Kidney (tissue), 14 donors: Measurements from ENCODE around the gene TRERF1. TPM values are rescaled to one million over a fixed set of nuclear protein-coding genes. Genes with fewer than 3 reads are reported as not detected.

Source experiments
- DNase-seq, 5 donors: peaks; one replicate each; pipeline ENCODE4 v3.0.0-alpha.2; 2013 to 2020
- FAIRE-seq: peaks from 2 replicates; lab custom pipeline; 2012; peaks lifted over from hg19 to GRCh38; lab: Jason Lieb, UNC
- H3K27ac ChIP-seq, 2 donors: one replicate each; pipeline ENCODE4 v1.7.0; 2013; ENCODE audit warnings: low read depth in 2 of 2, low read length in 2 of 2, inconsistent platforms in 1 of 2
- H3K27me3 ChIP-seq: one replicate; pipeline ENCODE4 v1.7.1; 2013; ENCODE audit warnings: low read length, inconsistent platforms; ENCODE audit not compliant: control insufficient read depth, insufficient read depth
- H3K36me3 ChIP-seq, 3 donors: one replicate each; pipeline versions ENCODE4 v1.7.0 to v1.7.1; 2013; ENCODE audit warnings: low read length in 3 of 3, control low read depth in 1 of 3, inconsistent platforms in 1 of 3; ENCODE audit not compliant: insufficient read depth in 3 of 3, control insufficient read depth in 2 of 3
- H3K4me1 ChIP-seq, 3 donors: one replicate each; pipeline versions ENCODE4 v1.7.0 to v1.7.1; 2013; ENCODE audit warnings: low read length in 3 of 3, inconsistent platforms in 1 of 3, low read depth in 1 of 3; ENCODE audit not compliant: control insufficient read depth in 2 of 3, insufficient read depth in 2 of 3
- H3K4me3 ChIP-seq, 3 donors: one replicate each; pipeline versions ENCODE4 v1.7.0 to v1.8.1; 2013; ENCODE audit warnings: low read length in 3 of 3, control low read depth in 1 of 3, inconsistent platforms in 1 of 3
- H3K9ac ChIP-seq, 3 donors: one replicate each; pipeline versions ENCODE4 v1.7.0 to v1.7.1; 2013; ENCODE audit warnings: low read length in 3 of 3, control low read depth in 1 of 3, inconsistent platforms in 1 of 3
- H3K9me3 ChIP-seq, 3 donors: one replicate each; pipeline versions ENCODE4 v1.7.0 to v1.7.1; 2013; ENCODE audit warnings: low read length in 3 of 3, control low read depth in 1 of 3, inconsistent platforms in 1 of 3; ENCODE audit not compliant: control insufficient read depth in 2 of 3, insufficient read depth in 1 of 3
- CTCF ChIP-seq: IDR thresholded peaks from 3 replicates; pipeline ENCODE4 v1.5.1; 2012; ENCODE audit warnings: mild to moderate bottlenecking, moderate library complexity, borderline replicate concordance; ENCODE audit not compliant: insufficient read depth; ENCODE audit errors: extremely low read depth
- intact Hi-C: fragments of 100-400 bp; cut with DNase I; formaldehyde crosslinking; loops from one replicate; pipeline ENCODE4 v1.11.1; 2022
- polyA plus RNA-seq: library from polyadenylated mRNA; stranded (reverse); fragments of 350-450 nt; fragmentation: Illumina TruSeq; extraction: RNeasy Lipid Tissue Mini Kit (QIAGEN cat#74804); gene quantifications from one replicate; pipeline ENCODE4 v1.2.3, GENCODE V29; 2014; ENCODE audit warnings: low read depth, low replicate concordance; ENCODE audit not compliant: insufficient read depth
- total RNA-seq: library from RNA; stranded (reverse); fragmentation: NEBNext Ultra II Directional; extraction: Animal tissue kit (Norgen Biotek cat#: 25700); gene quantifications from one replicate; pipeline ENCODE4 v1.2.1, GENCODE V29; 2021
- donor health status: control.
- donor health status: control.
- donor health status: control.
- donor health status: control.
- donor health status: control.
- donor health status: DM: yes; HTN: yes; CAD: no.
- donor health status: Normal renal cell carcinoma (clear cell type).

TRERF1 gene
- total and polyA plus RNA-seq, 2 donors from 2014 or later = 1.5 to 8.4 TPM

- H3K27me3 ChIP-seq = no peaks in the 10 kb centered on the region
- H3K9me3 ChIP-seq = no peaks in the 10 kb centered on the region
- H3K27ac ChIP-seq = no peak overlapping the region
- H3K36me3 ChIP-seq = no peaks in the 10 kb centered on the region
- DNase-seq (no peak), FAIRE-seq (no peak)
- no peak overlapping the region for H3K9ac ChIP-seq
- no peak for TF ChIP-seq CTCF
- intact Hi-C loops = no loop called here
- H3K4me3 ChIP-seq = no peak overlapping the region
- peaks cover 0 to 2% (median 0%) of the 10 kb centered on the region in 3 donors for H3K4me1 ChIP-seq
Measured at GRCh38 chr6:42341221-42341620, 110.5 kb downstream of the TRERF1 start.

DNA sequence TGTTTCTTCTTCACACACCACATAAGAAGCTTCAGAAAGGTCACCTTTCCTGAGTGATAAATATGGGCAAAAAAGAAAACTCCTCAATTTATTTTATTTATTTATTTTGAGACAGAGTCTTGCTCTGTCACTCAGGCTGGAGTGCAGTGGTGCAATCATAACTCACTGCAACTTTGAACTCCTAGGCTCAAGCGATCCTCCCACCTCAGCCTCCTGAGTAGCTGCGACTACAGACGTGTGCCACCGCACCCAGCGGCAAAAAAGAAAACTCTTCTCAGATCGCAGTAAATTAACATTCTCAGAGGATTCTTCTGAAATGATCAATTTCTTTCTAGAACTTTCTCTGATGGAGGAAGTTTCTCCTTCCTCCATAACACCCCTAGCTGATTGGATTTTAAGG is 111.2 kb downstream of the TRERF1 start:
- H3K27me3 ChIP-seq = no peaks in the 10 kb centered on the region
- H3K9ac ChIP-seq = no peak overlapping the region
- H3K36me3 ChIP-seq = no peaks in the 10 kb centered on the region
- FAIRE-seq (no peak), DNase-seq (no peak)
- no peak for TF ChIP-seq CTCF
- H3K4me1 ChIP-seq = peaks cover 0 to 2% (median 0%) of the 10 kb centered on the region in 3 donors
- no peak overlapping the region for H3K27ac ChIP-seq
- intact Hi-C loops = no loop called here
- H3K4me3 ChIP-seq = no peak overlapping the region
- H3K9me3 ChIP-seq = no peaks in the 10 kb centered on the region

- no peak for TF ChIP-seq CTCF
- Histone ChIP-seq H3K27ac (no peak overlapping the region), H3K36me3 (no peaks in the 10 kb centered on the region), H3K9ac (no peak overlapping the region), H3K4me3 (no peak overlapping the region), H3K27me3 (no peaks in the 10 kb centered on the region), H3K4me1 (peaks cover 0 to 2% (median 0%) of the 10 kb centered on the region in 3 donors), H3K9me3 (no peaks in the 10 kb centered on the region)
- FAIRE-seq (no peak), DNase-seq (no peak)
- intact Hi-C loops = no loop called here
Measured at GRCh38 chr6:42339991-42340401, 111.7 kb downstream of the TRERF1 start.

GRCh38 chr6:42338744-42339222 is 112.9 kb downstream of the TRERF1 start:
- TF ChIP-seq CTCF = no peak
- Histone ChIP-seq H3K4me1 (peaks cover 0 to 2% (median 0%) of the 10 kb centered on the region in 3 donors), H3K27ac (no peak overlapping the region), H3K9ac (no peak overlapping the region), H3K36me3 (no peaks in the 10 kb centered on the region), H3K9me3 (no peaks in the 10 kb centered on the region), H3K4me3 (no peak overlapping the region), H3K27me3 (no peaks in the 10 kb centered on the region)
- DNase-seq (no peak), FAIRE-seq (no peak)
- intact Hi-C loops = no loop called here
